Right hindlimb (tissue), 1 donor: ENCODE results near the gene TRIM27.
"Not testable (repeated sequence)": the region's sequence is repeated elsewhere in the genome, so short reads cannot be mapped to it uniquely, and the experiment has no call there.

Source experiments
- DNase-seq: peaks from one replicate; pipeline ENCODE4 v3.0.0-alpha.2; 2018

Gene TRIM27

GRCh38 chr6:28862077-28862476 is 61.7 kb downstream of the TRIM27 start:
- DNase-seq: no peak

GRCh38 chr6:28861339-28861738 is 62.4 kb downstream of the TRIM27 start:
- DNase-seq: no peak

- DNase-seq: no peak
Observed at GRCh38 chr6:28860581-28860980, 63.2 kb downstream of the TRIM27 start.

GRCh38 chr6:28858963-28859362 is 64.8 kb downstream of the TRIM27 start:
- no peak for DNase-seq

- no peak for DNase-seq
Observed at GRCh38 chr6:28856620-28857005, 67.2 kb downstream of the TRIM27 start.

- not testable (repeated sequence) for DNase-seq
Observed at GRCh38 chr6:28854405-28854804, 69.4 kb downstream of the TRIM27 start.
